WTC11 (cell line): ENCODE results near the gene ADIG. TPM values are rescaled to one million over a fixed set of nuclear protein-coding genes. Genes with fewer than 3 reads are reported as not detected.

Experiments used
- ATAC-seq: fragments of 200-7000 bp; cut with Tn5 transposase; 2 replicates; pipeline ENCODE4 v1.10.0; 2021; ENCODE audit warnings: mild to moderate bottlenecking, moderate library complexity
- CTCF ChIA-PET: fragments of 300-600 bp; sonication (Branson Sonifier 250); formaldehyde crosslinking; loops from one replicate; lab custom pipeline; 2021; ENCODE audit warnings: antibody characterized with exemption; lab: Charles Lee
- POLR2A ChIA-PET: fragments of 350-600 bp; sonication (Branson Sonifier 250); formaldehyde crosslinking; loops from one replicate; lab custom pipeline; 2021; ENCODE audit warnings: antibody characterized with exemption; lab: Charles Lee
- DNase-seq: peaks from one replicate; pipeline ENCODE4 v3.0.0; 2021; ENCODE audit warnings: low spot score
- H3K27ac Mint-ChIP-seq: 2 replicates; pipeline ENCODE4 v1.8.0; 2021; ENCODE audit warnings: mixed read lengths
- H3K27me3 Mint-ChIP-seq: 2 replicates; pipeline ENCODE4 v1.8.0; 2021; ENCODE audit warnings: low read depth, mild to moderate bottlenecking, moderate library complexity, mixed read lengths
- H3K36me3 Mint-ChIP-seq: 2 replicates; pipeline ENCODE4 v1.8.0; 2021; ENCODE audit warnings: mixed read lengths
- H3K4me1 Mint-ChIP-seq: 2 replicates; pipeline ENCODE4 v1.8.0; 2022; ENCODE audit warnings: mixed read lengths
- H3K4me3 Mint-ChIP-seq: 2 replicates; pipeline ENCODE4 v1.8.0; 2021; ENCODE audit warnings: mild to moderate bottlenecking, moderate library complexity, mixed read lengths
- H3K9me3 Mint-ChIP-seq: 2 replicates; pipeline ENCODE4 v1.8.0; 2021; ENCODE audit warnings: mixed read lengths
- EMX1 ChIP-seq: fragments of 250-450 bp; sonication (Bioruptor Pico); IDR thresholded peaks from 2 replicates; pipeline ENCODE4 v1.8.0; 2021; ENCODE audit warnings: mild to moderate bottlenecking
- JUN ChIP-seq: sonication (generic); formaldehyde crosslinking; IDR thresholded peaks from 2 replicates; pipeline ENCODE4 v1.8.0; 2023; ENCODE audit warnings: mild to moderate bottlenecking, missing genetic modification reagents
- NFE2L1 ChIP-seq: sonication (generic); formaldehyde crosslinking; IDR thresholded peaks from 2 replicates; pipeline ENCODE4 v1.8.1; 2023; ENCODE audit warnings: missing genetic modification reagents
- NR2C2 ChIP-seq: sonication (generic); formaldehyde crosslinking; IDR thresholded peaks from 2 replicates; pipeline ENCODE4 v1.8.0; 2022; ENCODE audit warnings: mild to moderate bottlenecking, missing genetic modification reagents
- ZNF138 ChIP-seq: sonication (generic); formaldehyde crosslinking; conservative IDR thresholded peaks from 2 replicates; pipeline ENCODE4 v1.8.1; 2022; ENCODE audit warnings: mild to moderate bottlenecking, moderate library complexity, missing genetic modification reagents
- ZNF317 ChIP-seq: sonication (generic); formaldehyde crosslinking; IDR thresholded peaks from 2 replicates; pipeline ENCODE4 v1.8.1; 2023; ENCODE audit warnings: low read depth, mild to moderate bottlenecking, moderate library complexity, missing genetic modification reagents, borderline replicate concordance
- total RNA-seq: library from RNA; stranded (reverse); gene quantifications from 3 replicates; pipeline ENCODE4 v1.2.3, GENCODE V29; 2021
- TF ChIP-seq, protein P1 (sequence below): fragments of 200-600 bp; IDR thresholded peaks from 2 replicates; pipeline ENCODE4 v1.8.0; 2022; ENCODE audit warnings: antibody characterized with exemption
- TF ChIP-seq, protein P2 (sequence below): sonication (generic); formaldehyde crosslinking; IDR thresholded peaks from 2 replicates; pipeline ENCODE4 v1.8.1; 2023; ENCODE audit warnings: mild to moderate bottlenecking, missing genetic modification reagents
- TF ChIP-seq, protein P3 (sequence below): sonication (generic); formaldehyde crosslinking; IDR thresholded peaks from 2 replicates; pipeline ENCODE4 v1.8.0; 2022; ENCODE audit warnings: mild to moderate bottlenecking, missing genetic modification reagents
- TF ChIP-seq, protein P4 (sequence below): sonication (generic); formaldehyde crosslinking; IDR thresholded peaks from 2 replicates; pipeline ENCODE4 v1.8.1; 2022; ENCODE audit warnings: missing genetic modification reagents, borderline replicate concordance
- TF ChIP-seq, protein P5 (sequence below): fragments of 250-450 bp; sonication (Bioruptor Pico); IDR thresholded peaks from 2 replicates; pipeline ENCODE4 v1.9.0; 2021; ENCODE audit warnings: moderate library complexity, mild to moderate bottlenecking, inconsistent platforms, borderline replicate concordance
- TF ChIP-seq, protein P6 (sequence below): sonication (generic); formaldehyde crosslinking; IDR thresholded peaks from 2 replicates; pipeline ENCODE4 v1.8.0; 2022; ENCODE audit warnings: mild to moderate bottlenecking, missing genetic modification reagents
- TF ChIP-seq, protein P7 (sequence below): sonication (generic); formaldehyde crosslinking; IDR thresholded peaks from 2 replicates; pipeline ENCODE4 v1.8.0; 2022; ENCODE audit warnings: mild to moderate bottlenecking, missing genetic modification reagents
- TF ChIP-seq, protein P8 (sequence below): sonication (generic); formaldehyde crosslinking; IDR thresholded peaks from 2 replicates; pipeline ENCODE4 v1.8.1; 2023; ENCODE audit warnings: mild to moderate bottlenecking, missing genetic modification reagents, borderline replicate concordance
- TF ChIP-seq, protein P9 (sequence below): sonication (generic); formaldehyde crosslinking; conservative IDR thresholded peaks from 2 replicates; pipeline ENCODE4 v1.8.1; 2023; ENCODE audit warnings: mild to moderate bottlenecking, low read depth, missing genetic modification reagents, moderate library complexity

The ADIG gene
- total RNA-seq, 1 experiment from 2014 or later = not detected

DNA sequence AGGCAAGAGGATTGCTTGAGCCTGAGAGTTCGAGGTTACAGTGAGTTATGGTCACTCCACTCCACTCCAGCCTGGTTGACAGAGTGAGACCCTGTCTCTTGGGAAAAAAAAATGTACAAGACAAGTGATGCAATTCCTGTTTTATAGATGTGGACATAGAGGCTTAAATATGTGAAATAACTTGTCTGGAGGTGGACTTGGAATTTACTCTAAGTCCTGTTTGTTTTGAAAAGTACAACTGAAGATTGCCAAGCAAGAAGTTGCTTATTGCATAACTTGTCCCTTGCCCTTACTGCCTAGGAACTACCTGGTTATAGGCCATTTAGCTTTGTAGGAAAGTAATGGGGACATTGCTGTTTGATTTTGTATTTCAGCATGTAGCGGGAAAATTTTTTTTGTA is 26.0 kb upstream of the ADIG start (continued):
- TF ChIP-seq, protein P1, sequence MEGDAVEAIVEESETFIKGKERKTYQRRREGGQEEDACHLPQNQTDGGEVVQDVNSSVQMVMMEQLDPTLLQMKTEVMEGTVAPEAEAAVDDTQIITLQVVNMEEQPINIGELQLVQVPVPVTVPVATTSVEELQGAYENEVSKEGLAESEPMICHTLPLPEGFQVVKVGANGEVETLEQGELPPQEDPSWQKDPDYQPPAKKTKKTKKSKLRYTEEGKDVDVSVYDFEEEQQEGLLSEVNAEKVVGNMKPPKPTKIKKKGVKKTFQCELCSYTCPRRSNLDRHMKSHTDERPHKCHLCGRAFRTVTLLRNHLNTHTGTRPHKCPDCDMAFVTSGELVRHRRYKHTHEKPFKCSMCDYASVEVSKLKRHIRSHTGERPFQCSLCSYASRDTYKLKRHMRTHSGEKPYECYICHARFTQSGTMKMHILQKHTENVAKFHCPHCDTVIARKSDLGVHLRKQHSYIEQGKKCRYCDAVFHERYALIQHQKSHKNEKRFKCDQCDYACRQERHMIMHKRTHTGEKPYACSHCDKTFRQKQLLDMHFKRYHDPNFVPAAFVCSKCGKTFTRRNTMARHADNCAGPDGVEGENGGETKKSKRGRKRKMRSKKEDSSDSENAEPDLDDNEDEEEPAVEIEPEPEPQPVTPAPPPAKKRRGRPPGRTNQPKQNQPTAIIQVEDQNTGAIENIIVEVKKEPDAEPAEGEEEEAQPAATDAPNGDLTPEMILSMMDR = no peak
- TF ChIP-seq NR2C2 = no peak
- TF ChIP-seq, protein P2, sequence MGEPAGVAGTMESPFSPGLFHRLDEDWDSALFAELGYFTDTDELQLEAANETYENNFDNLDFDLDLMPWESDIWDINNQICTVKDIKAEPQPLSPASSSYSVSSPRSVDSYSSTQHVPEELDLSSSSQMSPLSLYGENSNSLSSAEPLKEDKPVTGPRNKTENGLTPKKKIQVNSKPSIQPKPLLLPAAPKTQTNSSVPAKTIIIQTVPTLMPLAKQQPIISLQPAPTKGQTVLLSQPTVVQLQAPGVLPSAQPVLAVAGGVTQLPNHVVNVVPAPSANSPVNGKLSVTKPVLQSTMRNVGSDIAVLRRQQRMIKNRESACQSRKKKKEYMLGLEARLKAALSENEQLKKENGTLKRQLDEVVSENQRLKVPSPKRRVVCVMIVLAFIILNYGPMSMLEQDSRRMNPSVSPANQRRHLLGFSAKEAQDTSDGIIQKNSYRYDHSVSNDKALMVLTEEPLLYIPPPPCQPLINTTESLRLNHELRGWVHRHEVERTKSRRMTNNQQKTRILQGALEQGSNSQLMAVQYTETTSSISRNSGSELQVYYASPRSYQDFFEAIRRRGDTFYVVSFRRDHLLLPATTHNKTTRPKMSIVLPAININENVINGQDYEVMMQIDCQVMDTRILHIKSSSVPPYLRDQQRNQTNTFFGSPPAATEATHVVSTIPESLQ (CRISPR knock-in tag) = no peak

DNA sequence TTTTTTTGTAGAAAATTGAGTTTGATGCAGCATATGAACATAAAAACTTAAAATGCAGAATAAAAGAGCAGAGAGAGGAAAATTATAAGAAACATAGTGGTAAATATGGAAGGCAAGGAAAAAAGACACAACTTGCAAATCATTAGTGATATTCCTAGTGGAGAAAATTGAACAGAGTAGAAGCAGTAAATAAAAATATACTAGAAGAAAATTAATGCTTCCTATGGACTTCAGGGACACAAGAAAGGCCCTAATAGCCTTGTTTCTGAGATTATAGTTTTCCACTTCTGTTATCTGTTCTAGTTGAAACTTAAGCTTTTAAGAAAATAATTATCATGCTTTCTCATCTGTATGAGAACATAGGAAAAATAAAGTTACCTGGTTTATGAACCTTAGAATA is 25.6 kb upstream of the ADIG start:
- Mint-ChIP-seq H3K4me3 (no peak overlapping the region), H3K4me1 (no peaks in the 10 kb centered on the region), H3K36me3 (peaks cover 38% of the 10 kb centered on the region), H3K9me3 (no peaks in the 10 kb centered on the region)
- no peak for ATAC-seq
- TF ChIP-seq, protein P3, sequence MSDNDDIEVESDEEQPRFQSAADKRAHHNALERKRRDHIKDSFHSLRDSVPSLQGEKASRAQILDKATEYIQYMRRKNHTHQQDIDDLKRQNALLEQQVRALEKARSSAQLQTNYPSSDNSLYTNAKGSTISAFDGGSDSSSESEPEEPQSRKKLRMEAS (CRISPR knock-in tag) = no peak
- no peak for TF ChIP-seq NFE2L1 (CRISPR knock-in tag)
- TF ChIP-seq ZNF317 = no peak
- no peak for TF ChIP-seq JUN (CRISPR knock-in tag)
- TF ChIP-seq EMX1 (CRISPR knock-in tag) = no peak
- no peak for TF ChIP-seq ZNF138 (CRISPR knock-in tag)
- TF ChIP-seq, protein P4, sequence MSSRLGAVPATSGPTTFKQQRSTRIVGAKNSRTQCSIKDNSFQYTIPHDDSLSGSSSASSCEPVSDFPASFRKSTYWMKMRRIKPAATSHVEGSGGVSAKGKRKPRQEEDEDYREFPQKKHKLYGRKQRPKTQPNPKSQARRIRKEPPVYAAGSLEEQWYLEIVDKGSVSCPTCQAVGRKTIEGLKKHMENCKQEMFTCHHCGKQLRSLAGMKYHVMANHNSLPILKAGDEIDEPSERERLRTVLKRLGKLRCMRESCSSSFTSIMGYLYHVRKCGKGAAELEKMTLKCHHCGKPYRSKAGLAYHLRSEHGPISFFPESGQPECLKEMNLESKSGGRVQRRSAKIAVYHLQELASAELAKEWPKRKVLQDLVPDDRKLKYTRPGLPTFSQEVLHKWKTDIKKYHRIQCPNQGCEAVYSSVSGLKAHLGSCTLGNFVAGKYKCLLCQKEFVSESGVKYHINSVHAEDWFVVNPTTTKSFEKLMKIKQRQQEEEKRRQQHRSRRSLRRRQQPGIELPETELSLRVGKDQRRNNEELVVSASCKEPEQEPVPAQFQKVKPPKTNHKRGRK = no peak
- TF ChIP-seq, protein P5, sequence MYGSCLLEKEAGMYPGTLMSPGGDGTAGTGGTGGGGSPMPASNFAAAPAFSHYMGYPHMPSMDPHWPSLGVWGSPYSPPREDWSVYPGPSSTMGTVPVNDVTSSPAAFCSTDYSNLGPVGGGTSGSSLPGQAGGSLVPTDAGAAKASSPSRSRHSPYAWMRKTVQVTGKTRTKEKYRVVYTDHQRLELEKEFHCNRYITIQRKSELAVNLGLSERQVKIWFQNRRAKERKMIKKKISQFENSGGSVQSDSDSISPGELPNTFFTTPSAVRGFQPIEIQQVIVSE (CRISPR knock-in tag) = no peak
- TF ChIP-seq, protein P6, sequence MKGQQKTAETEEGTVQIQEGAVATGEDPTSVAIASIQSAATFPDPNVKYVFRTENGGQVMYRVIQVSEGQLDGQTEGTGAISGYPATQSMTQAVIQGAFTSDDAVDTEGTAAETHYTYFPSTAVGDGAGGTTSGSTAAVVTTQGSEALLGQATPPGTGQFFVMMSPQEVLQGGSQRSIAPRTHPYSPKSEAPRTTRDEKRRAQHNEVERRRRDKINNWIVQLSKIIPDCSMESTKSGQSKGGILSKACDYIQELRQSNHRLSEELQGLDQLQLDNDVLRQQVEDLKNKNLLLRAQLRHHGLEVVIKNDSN (CRISPR knock-in tag) = no peak
- TF ChIP-seq, protein P7, sequence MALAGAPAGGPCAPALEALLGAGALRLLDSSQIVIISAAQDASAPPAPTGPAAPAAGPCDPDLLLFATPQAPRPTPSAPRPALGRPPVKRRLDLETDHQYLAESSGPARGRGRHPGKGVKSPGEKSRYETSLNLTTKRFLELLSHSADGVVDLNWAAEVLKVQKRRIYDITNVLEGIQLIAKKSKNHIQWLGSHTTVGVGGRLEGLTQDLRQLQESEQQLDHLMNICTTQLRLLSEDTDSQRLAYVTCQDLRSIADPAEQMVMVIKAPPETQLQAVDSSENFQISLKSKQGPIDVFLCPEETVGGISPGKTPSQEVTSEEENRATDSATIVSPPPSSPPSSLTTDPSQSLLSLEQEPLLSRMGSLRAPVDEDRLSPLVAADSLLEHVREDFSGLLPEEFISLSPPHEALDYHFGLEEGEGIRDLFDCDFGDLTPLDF (CRISPR knock-in tag) = no peak
- TF ChIP-seq, protein P8, sequence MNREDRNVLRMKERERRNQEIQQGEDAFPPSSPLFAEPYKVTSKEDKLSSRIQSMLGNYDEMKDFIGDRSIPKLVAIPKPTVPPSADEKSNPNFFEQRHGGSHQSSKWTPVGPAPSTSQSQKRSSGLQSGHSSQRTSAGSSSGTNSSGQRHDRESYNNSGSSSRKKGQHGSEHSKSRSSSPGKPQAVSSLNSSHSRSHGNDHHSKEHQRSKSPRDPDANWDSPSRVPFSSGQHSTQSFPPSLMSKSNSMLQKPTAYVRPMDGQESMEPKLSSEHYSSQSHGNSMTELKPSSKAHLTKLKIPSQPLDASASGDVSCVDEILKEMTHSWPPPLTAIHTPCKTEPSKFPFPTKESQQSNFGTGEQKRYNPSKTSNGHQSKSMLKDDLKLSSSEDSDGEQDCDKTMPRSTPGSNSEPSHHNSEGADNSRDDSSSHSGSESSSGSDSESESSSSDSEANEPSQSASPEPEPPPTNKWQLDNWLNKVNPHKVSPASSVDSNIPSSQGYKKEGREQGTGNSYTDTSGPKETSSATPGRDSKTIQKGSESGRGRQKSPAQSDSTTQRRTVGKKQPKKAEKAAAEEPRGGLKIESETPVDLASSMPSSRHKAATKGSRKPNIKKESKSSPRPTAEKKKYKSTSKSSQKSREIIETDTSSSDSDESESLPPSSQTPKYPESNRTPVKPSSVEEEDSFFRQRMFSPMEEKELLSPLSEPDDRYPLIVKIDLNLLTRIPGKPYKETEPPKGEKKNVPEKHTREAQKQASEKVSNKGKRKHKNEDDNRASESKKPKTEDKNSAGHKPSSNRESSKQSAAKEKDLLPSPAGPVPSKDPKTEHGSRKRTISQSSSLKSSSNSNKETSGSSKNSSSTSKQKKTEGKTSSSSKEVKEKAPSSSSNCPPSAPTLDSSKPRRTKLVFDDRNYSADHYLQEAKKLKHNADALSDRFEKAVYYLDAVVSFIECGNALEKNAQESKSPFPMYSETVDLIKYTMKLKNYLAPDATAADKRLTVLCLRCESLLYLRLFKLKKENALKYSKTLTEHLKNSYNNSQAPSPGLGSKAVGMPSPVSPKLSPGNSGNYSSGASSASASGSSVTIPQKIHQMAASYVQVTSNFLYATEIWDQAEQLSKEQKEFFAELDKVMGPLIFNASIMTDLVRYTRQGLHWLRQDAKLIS = no peak
- TF ChIP-seq, protein P9, sequence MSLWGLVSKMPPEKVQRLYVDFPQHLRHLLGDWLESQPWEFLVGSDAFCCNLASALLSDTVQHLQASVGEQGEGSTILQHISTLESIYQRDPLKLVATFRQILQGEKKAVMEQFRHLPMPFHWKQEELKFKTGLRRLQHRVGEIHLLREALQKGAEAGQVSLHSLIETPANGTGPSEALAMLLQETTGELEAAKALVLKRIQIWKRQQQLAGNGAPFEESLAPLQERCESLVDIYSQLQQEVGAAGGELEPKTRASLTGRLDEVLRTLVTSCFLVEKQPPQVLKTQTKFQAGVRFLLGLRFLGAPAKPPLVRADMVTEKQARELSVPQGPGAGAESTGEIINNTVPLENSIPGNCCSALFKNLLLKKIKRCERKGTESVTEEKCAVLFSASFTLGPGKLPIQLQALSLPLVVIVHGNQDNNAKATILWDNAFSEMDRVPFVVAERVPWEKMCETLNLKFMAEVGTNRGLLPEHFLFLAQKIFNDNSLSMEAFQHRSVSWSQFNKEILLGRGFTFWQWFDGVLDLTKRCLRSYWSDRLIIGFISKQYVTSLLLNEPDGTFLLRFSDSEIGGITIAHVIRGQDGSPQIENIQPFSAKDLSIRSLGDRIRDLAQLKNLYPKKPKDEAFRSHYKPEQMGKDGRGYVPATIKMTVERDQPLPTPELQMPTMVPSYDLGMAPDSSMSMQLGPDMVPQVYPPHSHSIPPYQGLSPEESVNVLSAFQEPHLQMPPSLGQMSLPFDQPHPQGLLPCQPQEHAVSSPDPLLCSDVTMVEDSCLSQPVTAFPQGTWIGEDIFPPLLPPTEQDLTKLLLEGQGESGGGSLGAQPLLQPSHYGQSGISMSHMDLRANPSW (CRISPR knock-in tag) = no peak
- TF ChIP-seq, all 79 proteins: peak for 0
- ChIA-PET CTCF (no interaction called here), POLR2A (no interaction called here)
- H3K27ac Mint-ChIP-seq = no peak overlapping the region
- no peak for DNase-seq
- H3K27me3 Mint-ChIP-seq = no peaks in the 10 kb centered on the region
